Spleen (tissue), 11 donors: ENCODE results near the gene CIB4. TPM values are rescaled to one million over a fixed set of nuclear protein-coding genes. Genes with fewer than 3 reads are reported as not detected.

Experiments
- DNase-seq: peaks from one replicate; pipeline ENCODE4 v3.0.0-alpha.2; 2020
- H3K27ac ChIP-seq, 8 donors: fragments of 200-600 bp; sonication (generic) in 7 of 8; 1 replicate in 4 of 8; 2 replicates in 4 of 8; pipeline versions ENCODE4 v1.5.0 to v1.8.0; 2016 to 2021; ENCODE audit warnings: inconsistent platforms in 4 of 8, mild to moderate bottlenecking in 4 of 8, moderate library complexity in 1 of 8
- H3K27me3 ChIP-seq, 7 donors: fragments of 200-600 bp; sonication (generic) in 6 of 7; replicated peaks in 1 of 7; 1 replicate in 4 of 7; 2 replicates in 3 of 7; pipeline versions ENCODE4 v1.5.0 to v1.8.0; 2016 to 2021; ENCODE audit warnings: inconsistent platforms in 3 of 7, mild to moderate bottlenecking in 1 of 7
- H3K36me3 ChIP-seq, 6 donors: fragments of 200-600 bp; sonication (generic) in 5 of 6; 1 replicate in 4 of 6; 2 replicates in 2 of 6; pipeline versions ENCODE4 v1.5.0 to v1.8.0; 2016 to 2021; ENCODE audit warnings: inconsistent platforms in 2 of 6
- H3K4me1 ChIP-seq, 6 donors: fragments of 200-600 bp; sonication (generic) in 5 of 6; 1 replicate in 3 of 6; 2 replicates in 3 of 6; pipeline versions ENCODE4 v1.5.0 to v1.8.0; 2016 to 2021; ENCODE audit warnings: inconsistent platforms in 3 of 6
- H3K4me3 ChIP-seq, 8 donors: fragments of 200-600 bp; sonication (generic) in 7 of 8; 1 replicate in 4 of 8; 2 replicates in 4 of 8; pipeline versions ENCODE4 v1.5.0 to v1.8.0; 2016 to 2021; ENCODE audit warnings: inconsistent platforms in 4 of 8, mild to moderate bottlenecking in 4 of 8, moderate library complexity in 2 of 8
- H3K9me3 ChIP-seq, 8 donors: fragments of 200-600 bp; sonication (generic) in 7 of 8; 1 replicate in 4 of 8; 2 replicates in 4 of 8; pipeline versions ENCODE4 v1.5.0 to v1.8.0; 2016 to 2021; ENCODE audit warnings: inconsistent platforms in 4 of 8
- POLR2A ChIP-seq, 3 donors: fragments of 450-650 bp; IDR thresholded peaks; one replicate each; pipeline ENCODE4 v1.5.1; 2017; ENCODE audit warnings: antibody characterized with exemption in 3 of 3, mild to moderate bottlenecking in 1 of 3
- POLR2AphosphoS5 ChIP-seq, 3 donors: sonication (generic); formaldehyde crosslinking; IDR thresholded peaks; one replicate each; pipeline ENCODE4 v1.5.1; 2017; ENCODE audit warnings: antibody characterized with exemption in 3 of 3
- WGBS, 5 donors: extraction: QIAGEN DNeasy Blood & Tissue Kit in 3 of 5; methylation state at CpG; one replicate each; pipeline versions ENCODE4 v1.1.5 to v1.1.7; 2013 to 2018; 5-methylcytosine and 5-hydroxymethylcytosine counted together
- intact Hi-C: fragments of 100-400 bp; cut with DNase I; formaldehyde crosslinking; loops from one replicate; pipeline ENCODE4 v1.15.0; 2023; ENCODE audit warnings: low total_unique reads
- polyA plus RNA-seq, 3 donors: library from polyadenylated mRNA; stranded (reverse); fragments of 200-250 nt; gene quantifications; one replicate each; pipeline ENCODE4 v1.2.1, GENCODE V29; 2013
- total RNA-seq, 7 donors: library from RNA; depleted of rRNA in 3 of 7; stranded (reverse); fragments of >200 nt in 3 of 7; fragmentation: NEBNext Ultra II Directional in 4 of 7; extraction: Animal tissue kit (Norgen Biotek cat#: 25700) in 4 of 7; gene quantifications; one replicate each; pipeline versions ENCODE4 v1.1.0 to v1.2.1, GENCODE V29; 2016 to 2021
- TF ChIP-seq, protein P1 (sequence below), 11 experiments: fragments of 200-600 bp in 7 of 11; fragments of 450-650 bp in 4 of 11; sonication (generic) in 4 of 11; IDR thresholded peaks in 8 of 11; conservative IDR thresholded peaks in 3 of 11; 1 replicate in 7 of 11; 2 replicates in 4 of 11; pipeline versions ENCODE4 v1.4.0 to v1.8.0; 2016 to 2021; ENCODE audit warnings: antibody characterized with exemption in 11 of 11, inconsistent platforms in 4 of 11, mild to moderate bottlenecking in 1 of 11
- donor health status: healthy with polysubstance abuse.
- donor health status: DM: no; HTN: no; CAD: no; lungs with moderate emphysema.
- donor health status: DM: no; HTN: no; CAD: no.
- donor health status: Bipolar disorder and iron deficiency.
- donor health status: healthy.
- donor health status: DM: no; HTN: no; CAD: no.
- donor health status: DM: yes; HTN: yes; CAD: no.

CIB4 gene
- total and polyA plus RNA-seq, 10 donors, result not detected

DNA sequence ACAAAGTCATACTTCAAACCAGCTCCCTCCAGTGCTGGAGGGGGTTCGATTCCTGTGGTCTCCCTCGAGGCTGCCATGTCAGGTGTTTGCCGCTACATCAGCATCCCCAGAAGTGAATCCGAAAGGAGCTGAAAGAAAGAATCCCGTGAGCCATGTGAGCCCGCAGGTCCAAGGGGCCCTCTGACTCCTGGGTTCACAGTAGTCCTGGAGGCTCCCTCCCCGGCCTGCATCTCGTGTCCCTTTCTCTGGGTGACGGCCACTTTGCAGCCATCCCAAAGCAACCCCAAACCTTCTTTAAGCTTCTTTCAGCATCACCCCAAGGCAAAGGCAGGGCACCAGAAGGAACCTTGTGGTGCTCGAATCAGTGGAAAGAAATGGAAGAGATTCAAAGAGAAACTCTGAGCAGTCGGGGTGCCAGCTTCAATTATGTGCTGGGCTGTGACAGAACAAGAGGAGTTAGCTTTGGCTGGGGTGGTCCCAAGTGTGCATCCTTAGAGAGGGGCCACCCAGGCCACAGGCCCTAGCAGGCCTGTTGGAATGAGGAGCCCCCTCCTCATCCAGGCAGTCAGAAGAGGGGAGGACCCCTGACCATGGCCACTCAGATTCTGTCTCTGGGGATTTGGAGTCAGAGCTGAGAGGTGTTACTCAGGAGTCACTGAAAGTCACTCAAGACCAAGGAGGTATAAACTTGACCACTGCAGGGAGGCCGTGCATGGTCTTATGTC lies 59.7 kb downstream of the CIB4 start:
- peak; percentile 40 for DNase-seq
- intact Hi-C loops, result no loop called here
- Histone ChIP-seq H3K27ac (no peak overlapping the region), H3K27me3 (peaks cover 0 to 95% (median 14%) of the 10 kb centered on the region in 7 donors), H3K4me1 (peaks cover 0 to 5% (median 2%) of the 10 kb centered on the region in 6 donors), H3K36me3 (no peaks in the 10 kb centered on the region), H3K9me3 (no peaks in the 10 kb centered on the region), H3K4me3 (no peak overlapping the region)
- TF ChIP-seq, protein P1, sequence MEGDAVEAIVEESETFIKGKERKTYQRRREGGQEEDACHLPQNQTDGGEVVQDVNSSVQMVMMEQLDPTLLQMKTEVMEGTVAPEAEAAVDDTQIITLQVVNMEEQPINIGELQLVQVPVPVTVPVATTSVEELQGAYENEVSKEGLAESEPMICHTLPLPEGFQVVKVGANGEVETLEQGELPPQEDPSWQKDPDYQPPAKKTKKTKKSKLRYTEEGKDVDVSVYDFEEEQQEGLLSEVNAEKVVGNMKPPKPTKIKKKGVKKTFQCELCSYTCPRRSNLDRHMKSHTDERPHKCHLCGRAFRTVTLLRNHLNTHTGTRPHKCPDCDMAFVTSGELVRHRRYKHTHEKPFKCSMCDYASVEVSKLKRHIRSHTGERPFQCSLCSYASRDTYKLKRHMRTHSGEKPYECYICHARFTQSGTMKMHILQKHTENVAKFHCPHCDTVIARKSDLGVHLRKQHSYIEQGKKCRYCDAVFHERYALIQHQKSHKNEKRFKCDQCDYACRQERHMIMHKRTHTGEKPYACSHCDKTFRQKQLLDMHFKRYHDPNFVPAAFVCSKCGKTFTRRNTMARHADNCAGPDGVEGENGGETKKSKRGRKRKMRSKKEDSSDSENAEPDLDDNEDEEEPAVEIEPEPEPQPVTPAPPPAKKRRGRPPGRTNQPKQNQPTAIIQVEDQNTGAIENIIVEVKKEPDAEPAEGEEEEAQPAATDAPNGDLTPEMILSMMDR (IDR thresholded peaks at IDR 0.05 in 8 of 11, conservative IDR thresholded peaks at IDR 0.05 in 3 of 11), result no peak
- no peak for TF ChIP-seq POLR2AphosphoS5 (IDR thresholded peaks at IDR 0.05)
- no peak for TF ChIP-seq POLR2A (IDR thresholded peaks at IDR 0.05)
- 88 to 96% (median 90%) methylated on average over 12 of the region's 12 CpGs for WGBS, 5 donors

DNA sequence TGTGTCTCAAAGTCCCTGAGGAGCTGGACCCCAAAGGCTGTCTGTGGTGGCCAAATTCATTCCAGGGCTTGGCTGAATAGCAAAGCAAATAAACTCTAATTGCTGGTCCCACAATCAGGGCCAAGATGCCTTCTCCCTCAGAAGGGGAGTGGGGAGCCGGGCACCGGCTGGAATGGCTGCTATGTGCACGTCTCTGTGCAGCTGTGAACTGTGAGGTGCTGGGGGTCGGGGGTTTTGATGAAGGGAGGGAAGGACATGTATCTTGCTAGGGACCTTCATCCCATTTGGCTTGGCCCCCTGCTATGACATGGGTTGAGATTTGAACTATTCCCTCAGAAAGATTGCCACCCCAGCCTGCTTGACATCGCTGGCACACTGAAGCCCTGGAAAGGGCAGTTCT lies 60.4 kb downstream of the CIB4 start:
- no peak overlapping the region for H3K27ac ChIP-seq
- no peak for TF ChIP-seq POLR2A (IDR thresholded peaks at IDR 0.05)
- no peak for TF ChIP-seq POLR2AphosphoS5 (IDR thresholded peaks at IDR 0.05)
- TF ChIP-seq, protein P1 (IDR thresholded peaks at IDR 0.05 in 8 of 11, conservative IDR thresholded peaks at IDR 0.05 in 3 of 11), result no peak
- peaks cover 0 to 95% (median 14%) of the 10 kb centered on the region in 7 donors for H3K27me3 ChIP-seq
- no peaks in the 10 kb centered on the region for H3K36me3 ChIP-seq
- peak; percentile 56 for DNase-seq
- intact Hi-C loops, result no loop called here
- no peak overlapping the region for H3K4me3 ChIP-seq
- peaks cover 0 to 5% (median 2%) of the 10 kb centered on the region in 6 donors for H3K4me1 ChIP-seq
- WGBS, 5 donors, result 80 to 96% (median 91%) methylated on average over 5 of the region's 5 CpGs
- H3K9me3 ChIP-seq, result no peaks in the 10 kb centered on the region

DNA sequence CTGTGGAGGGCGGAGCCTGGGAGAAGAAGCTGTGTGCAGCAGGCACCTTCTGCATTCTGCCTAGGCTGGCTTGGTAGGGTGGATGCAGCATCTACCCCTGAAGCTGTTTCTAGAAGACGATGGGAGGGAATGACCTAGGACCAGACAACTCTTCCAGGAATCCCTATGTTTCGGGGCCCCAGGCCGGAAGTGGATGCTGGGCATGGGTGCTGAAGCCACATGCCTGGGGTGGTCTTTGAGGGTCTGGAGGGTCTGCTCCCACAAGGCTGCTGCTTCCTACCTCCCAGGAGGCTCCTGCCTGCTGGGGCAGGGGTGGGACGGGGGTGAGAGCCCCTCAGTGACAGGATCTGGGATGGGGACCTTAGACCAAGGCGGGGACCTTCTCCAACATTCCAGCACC lies 61.0 kb downstream of the CIB4 start:
- no peak overlapping the region for H3K27ac ChIP-seq
- H3K36me3 ChIP-seq, result no peaks in the 10 kb centered on the region
- H3K4me3 ChIP-seq, result no peak overlapping the region
- 77 to 86% (median 82%) methylated on average over 4 to 6 of the region's 6 CpGs for whole genome bisulfite sequencing, 5 donors
- peaks cover 0 to 5% (median 2%) of the 10 kb centered on the region in 6 donors for H3K4me1 ChIP-seq
- H3K9me3 ChIP-seq, result no peaks in the 10 kb centered on the region
- peaks cover 0 to 90% (median 14%) of the 10 kb centered on the region in 7 donors for H3K27me3 ChIP-seq
- TF ChIP-seq POLR2AphosphoS5 (IDR thresholded peaks at IDR 0.05), result no peak
- TF ChIP-seq POLR2A (IDR thresholded peaks at IDR 0.05), result no peak
- TF ChIP-seq, protein P1 (IDR thresholded peaks at IDR 0.05 in 8 of 11, conservative IDR thresholded peaks at IDR 0.05 in 3 of 11), result no peak
- peak; percentile 58 for DNase-seq
- intact Hi-C loops, result no loop called here

DNA sequence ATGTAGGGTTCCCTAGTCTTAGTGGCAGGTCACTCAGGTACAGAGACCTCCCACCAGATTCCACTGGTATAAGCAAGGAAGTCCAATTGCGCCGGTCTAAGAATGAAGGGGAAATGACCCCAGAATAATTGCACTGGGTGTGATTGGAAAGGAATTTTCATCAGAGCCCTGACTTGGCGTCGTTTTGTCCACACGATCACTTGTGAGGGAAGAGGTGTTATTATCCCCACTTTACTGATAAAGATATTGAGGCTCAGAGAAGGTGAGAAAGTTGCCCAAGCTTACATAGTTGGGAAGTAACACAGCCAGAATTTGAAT lies 61.5 kb downstream of the CIB4 start:
- Histone ChIP-seq H3K36me3 (no peaks in the 10 kb centered on the region), H3K9me3 (no peaks in the 10 kb centered on the region), H3K4me1 (peaks cover 0 to 5% (median 2%) of the 10 kb centered on the region in 6 donors), H3K4me3 (no peak overlapping the region), H3K27ac (no peak overlapping the region), H3K27me3 (peaks cover 0 to 85% (median 12%) of the 10 kb centered on the region in 7 donors)
- WGBS, 5 donors, result 57 to 81% (median 69%) methylated on average over 5 of the region's 5 CpGs
- TF ChIP-seq, protein P1 (IDR thresholded peaks at IDR 0.05 in 8 of 11, conservative IDR thresholded peaks at IDR 0.05 in 3 of 11), result no peak
- TF ChIP-seq POLR2A (IDR thresholded peaks at IDR 0.05) (no peak), POLR2AphosphoS5 (IDR thresholded peaks at IDR 0.05) (no peak)
- DNase-seq, result no peak
- intact Hi-C loops, result no loop called here
